Ovary (tissue), 3 donors: ENCODE data around the gene TRIO.
A peak's percentile ranks its signal among the peaks of the same experiment; 100 is the strongest.

Experiments
- EP300 ChIP-seq: sonication (generic); formaldehyde crosslinking; IDR thresholded peaks from one replicate; pipeline ENCODE4 v1.6.1; 2017; ENCODE audit warnings: antibody characterized with exemption
- POLR2A ChIP-seq: fragments of 450-650 bp; IDR thresholded peaks from one replicate; pipeline ENCODE4 v1.6.1; 2017; ENCODE audit warnings: antibody characterized with exemption, mild to moderate bottlenecking, moderate library complexity
- TF ChIP-seq, protein P1 (sequence below), 3 donors: fragments of 450-650 bp in 2 of 3; fragments of 200-600 bp in 1 of 3; IDR thresholded peaks; one replicate each; pipeline versions ENCODE4 v1.5.1 to v1.8.0; 2016 to 2022; ENCODE audit warnings: antibody characterized with exemption in 3 of 3, mild to moderate bottlenecking in 1 of 3
- donor health status: DM: no; HTN: no; CAD: no.

DNA sequence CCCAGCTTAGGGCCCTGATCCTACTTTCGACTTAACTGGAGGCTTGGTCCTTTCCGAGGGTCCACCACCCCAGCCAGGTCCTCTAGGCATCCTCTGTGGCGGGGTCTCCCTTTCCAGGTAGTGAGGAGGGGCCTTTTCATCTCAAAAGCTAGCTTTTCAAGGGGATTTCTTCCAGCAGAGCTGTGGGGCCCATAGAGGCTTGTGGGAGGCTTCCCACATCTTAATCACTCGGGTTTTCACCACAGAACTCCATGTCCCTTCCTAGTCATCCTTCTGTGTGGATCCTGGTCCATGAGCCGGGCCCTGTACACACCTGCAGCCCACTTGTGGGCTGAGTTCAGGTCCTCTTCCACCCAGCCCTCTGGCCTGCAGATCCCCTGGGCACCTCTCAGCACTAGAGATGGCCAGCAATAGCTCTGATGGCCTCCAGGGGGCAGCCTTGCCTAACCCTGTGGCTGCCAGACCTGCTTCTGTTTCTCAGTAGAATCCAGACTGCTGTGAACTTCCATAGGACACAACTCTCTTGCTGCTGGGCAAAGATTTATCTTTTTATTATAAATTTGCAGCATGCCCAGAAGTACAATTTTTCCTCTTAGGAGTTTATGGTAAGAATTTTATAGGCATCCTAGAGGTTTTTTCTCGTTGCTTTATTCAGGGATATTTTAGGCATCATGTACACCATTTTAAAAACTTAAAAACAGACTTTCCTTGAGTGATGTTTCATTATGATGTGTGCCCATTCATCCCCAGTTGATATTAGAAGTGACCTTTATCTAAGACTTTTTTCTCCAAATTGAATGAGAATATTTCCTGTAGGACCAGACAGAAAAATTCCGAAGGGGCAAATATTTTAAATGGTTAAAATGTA lies 208.9 kb downstream of the TRIO start:
- TF ChIP-seq POLR2A: no peak
- TF ChIP-seq, protein P1, sequence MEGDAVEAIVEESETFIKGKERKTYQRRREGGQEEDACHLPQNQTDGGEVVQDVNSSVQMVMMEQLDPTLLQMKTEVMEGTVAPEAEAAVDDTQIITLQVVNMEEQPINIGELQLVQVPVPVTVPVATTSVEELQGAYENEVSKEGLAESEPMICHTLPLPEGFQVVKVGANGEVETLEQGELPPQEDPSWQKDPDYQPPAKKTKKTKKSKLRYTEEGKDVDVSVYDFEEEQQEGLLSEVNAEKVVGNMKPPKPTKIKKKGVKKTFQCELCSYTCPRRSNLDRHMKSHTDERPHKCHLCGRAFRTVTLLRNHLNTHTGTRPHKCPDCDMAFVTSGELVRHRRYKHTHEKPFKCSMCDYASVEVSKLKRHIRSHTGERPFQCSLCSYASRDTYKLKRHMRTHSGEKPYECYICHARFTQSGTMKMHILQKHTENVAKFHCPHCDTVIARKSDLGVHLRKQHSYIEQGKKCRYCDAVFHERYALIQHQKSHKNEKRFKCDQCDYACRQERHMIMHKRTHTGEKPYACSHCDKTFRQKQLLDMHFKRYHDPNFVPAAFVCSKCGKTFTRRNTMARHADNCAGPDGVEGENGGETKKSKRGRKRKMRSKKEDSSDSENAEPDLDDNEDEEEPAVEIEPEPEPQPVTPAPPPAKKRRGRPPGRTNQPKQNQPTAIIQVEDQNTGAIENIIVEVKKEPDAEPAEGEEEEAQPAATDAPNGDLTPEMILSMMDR (IDR thresholded peaks at IDR 0.05): peak; percentile 66 to 84 (median 74)
- no peak for TF ChIP-seq EP300
